Testis (tissue), 2 donors: ENCODE results near the gene PARP8.

ENCODE experiments used
- POLR2A ChIP-seq: fragments of 450-650 bp; IDR thresholded peaks from one replicate; pipeline ENCODE4 v1.6.1; 2017; ENCODE audit warnings: antibody characterized with exemption, mild to moderate bottlenecking, moderate library complexity
- TF ChIP-seq, protein P1 (sequence below), 3 experiments: fragments of 450-650 bp in 2 of 3; fragments of 200-600 bp in 1 of 3; sonication (generic) in 1 of 3; IDR thresholded peaks; one replicate each; pipeline ENCODE4 v1.5.1; 2016 to 2019; ENCODE audit warnings: antibody characterized with exemption in 3 of 3, mild to moderate bottlenecking in 2 of 3, moderate library complexity in 1 of 3

DNA sequence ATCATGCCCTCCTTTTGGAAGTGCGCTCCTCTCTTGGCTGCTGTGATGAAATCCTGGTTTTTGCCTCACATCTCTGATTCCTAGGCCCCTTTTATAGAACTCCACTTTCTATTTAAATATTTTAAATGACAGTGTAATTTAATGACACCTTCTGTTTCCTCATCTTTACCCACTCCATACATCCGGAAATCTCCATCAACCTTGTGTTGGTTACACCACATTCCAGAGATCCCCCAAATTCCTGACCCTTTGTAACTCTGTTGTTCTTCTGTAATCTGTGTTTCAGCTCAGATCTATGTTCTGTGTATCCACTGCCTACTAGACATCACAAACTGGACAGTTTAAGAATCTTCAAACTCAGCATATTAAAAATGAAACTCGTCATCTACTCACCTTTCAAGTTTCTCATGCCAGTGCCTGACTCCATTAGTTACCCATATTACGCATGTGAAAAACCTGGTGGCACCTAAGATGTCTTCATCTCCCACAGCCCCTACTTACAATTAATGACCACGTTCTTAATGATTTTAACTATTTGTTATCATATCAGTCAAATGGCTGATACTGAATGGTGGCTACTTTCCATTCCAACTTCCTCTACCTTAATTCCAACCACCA is 25.1 kb downstream of the PARP8 start:
- TF ChIP-seq, protein P1, sequence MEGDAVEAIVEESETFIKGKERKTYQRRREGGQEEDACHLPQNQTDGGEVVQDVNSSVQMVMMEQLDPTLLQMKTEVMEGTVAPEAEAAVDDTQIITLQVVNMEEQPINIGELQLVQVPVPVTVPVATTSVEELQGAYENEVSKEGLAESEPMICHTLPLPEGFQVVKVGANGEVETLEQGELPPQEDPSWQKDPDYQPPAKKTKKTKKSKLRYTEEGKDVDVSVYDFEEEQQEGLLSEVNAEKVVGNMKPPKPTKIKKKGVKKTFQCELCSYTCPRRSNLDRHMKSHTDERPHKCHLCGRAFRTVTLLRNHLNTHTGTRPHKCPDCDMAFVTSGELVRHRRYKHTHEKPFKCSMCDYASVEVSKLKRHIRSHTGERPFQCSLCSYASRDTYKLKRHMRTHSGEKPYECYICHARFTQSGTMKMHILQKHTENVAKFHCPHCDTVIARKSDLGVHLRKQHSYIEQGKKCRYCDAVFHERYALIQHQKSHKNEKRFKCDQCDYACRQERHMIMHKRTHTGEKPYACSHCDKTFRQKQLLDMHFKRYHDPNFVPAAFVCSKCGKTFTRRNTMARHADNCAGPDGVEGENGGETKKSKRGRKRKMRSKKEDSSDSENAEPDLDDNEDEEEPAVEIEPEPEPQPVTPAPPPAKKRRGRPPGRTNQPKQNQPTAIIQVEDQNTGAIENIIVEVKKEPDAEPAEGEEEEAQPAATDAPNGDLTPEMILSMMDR (IDR thresholded peaks at IDR 0.05), result no peak
- TF ChIP-seq POLR2A, result no peak
